HepG2 (cell line): ENCODE data around the gene PHACTR1. TPM values are rescaled to one million over a fixed set of nuclear protein-coding genes. Genes with fewer than 3 reads are reported as not detected.

ENCODE experiments used
- AKNA ChIP-seq: sonication (generic); formaldehyde crosslinking; IDR thresholded peaks from 2 replicates; pipeline ENCODE4 v1.4.0; 2020; ENCODE audit warnings: missing genetic modification reagents, borderline replicate concordance
- KLF13 ChIP-seq: sonication (generic); formaldehyde crosslinking; IDR thresholded peaks from 2 replicates; pipeline ENCODE4 v1.4.0; 2020; ENCODE audit warnings: mild to moderate bottlenecking, missing genetic modification reagents
- MBD4 ChIP-seq: IDR thresholded peaks from 2 replicates; pipeline ENCODE4 v1.6.1; 2012; ENCODE audit warnings: low read length, inconsistent platforms, borderline replicate concordance
- PCBP2 ChIP-seq: fragments of 200-400 bp; formaldehyde crosslinking; optimal IDR thresholded peaks from 2 replicates; pipeline ENCODE3; 2018; ENCODE audit warnings: low read length, low read depth; ENCODE audit not compliant: poor library complexity, severe bottlenecking
- PRDM15 ChIP-seq: sonication (generic); formaldehyde crosslinking; IDR thresholded peaks from 2 replicates; pipeline ENCODE4 v1.4.0; 2020; ENCODE audit warnings: missing genetic modification reagents
- RNF2 ChIP-seq: fragments of 450-650 bp; conservative IDR thresholded peaks from 2 replicates; pipeline ENCODE4 v1.6.1; 2016; ENCODE audit warnings: low read depth
- ZBTB20 ChIP-seq: sonication (generic); formaldehyde crosslinking; IDR thresholded peaks from 2 replicates; pipeline ENCODE4 v1.8.1; 2023; ENCODE audit warnings: missing genetic modification reagents, low read depth, mild to moderate bottlenecking, borderline replicate concordance
- polyA plus RNA-seq, 8 experiments: library from polyadenylated mRNA; depleted of rRNA in 3 of 8; stranded (reverse) in 7 of 8; unstranded in 1 of 8; fragments of >200 nt; fragmentation: Illumina TruSeq in 4 of 8; extraction: Trizol in 4 of 8; gene quantifications; 2 replicates each; pipeline versions ENCODE4 v1.2.1 to v1.2.3, GENCODE V29; 2011 to 2016; ENCODE audit warnings: low read depth in 4 of 8, missing spikeins in 1 of 8, mixed read lengths in 1 of 8; ENCODE audit not compliant: insufficient read depth in 1 of 8
- total RNA-seq, 5 experiments: library from RNA; depleted of rRNA; stranded (reverse); fragments of >200 nt; fragmentation: Illumina TruSeq; extraction: Trizol; gene quantifications; 2 replicates each; pipeline ENCODE4 v1.2.3, GENCODE V29; 2016; ENCODE audit warnings: low read depth in 1 of 5
- TF ChIP-seq, protein P1 (sequence below), 2 experiments: sonication (generic) in 1 of 2; formaldehyde crosslinking in 1 of 2; IDR thresholded peaks; 2 replicates each; pipeline versions ENCODE4 v1.6.1 to v1.9.0; 2014 to 2022; ENCODE audit warnings: antibody characterized with exemption in 1 of 2, borderline replicate concordance in 1 of 2, inconsistent platforms in 1 of 2, low read depth in 1 of 2, missing genetic modification reagents in 1 of 2
- TF ChIP-seq, protein P2 (sequence below): sonication (generic); formaldehyde crosslinking; IDR thresholded peaks from 2 replicates; pipeline ENCODE4 v1.4.0; 2020; ENCODE audit warnings: missing genetic modification reagents
- TF ChIP-seq, protein P3 (sequence below): sonication (generic); formaldehyde crosslinking; IDR thresholded peaks from 2 replicates; pipeline ENCODE4 v1.4.0; 2020; ENCODE audit warnings: mild to moderate bottlenecking, missing genetic modification reagents, borderline replicate concordance

Gene PHACTR1
- total and polyA plus RNA-seq, 2 of the 13 experiments (the other 11 are each of a cell fraction or from before 2014, with no cell fraction given): 0.09 TPM; not detected in 1

DNA sequence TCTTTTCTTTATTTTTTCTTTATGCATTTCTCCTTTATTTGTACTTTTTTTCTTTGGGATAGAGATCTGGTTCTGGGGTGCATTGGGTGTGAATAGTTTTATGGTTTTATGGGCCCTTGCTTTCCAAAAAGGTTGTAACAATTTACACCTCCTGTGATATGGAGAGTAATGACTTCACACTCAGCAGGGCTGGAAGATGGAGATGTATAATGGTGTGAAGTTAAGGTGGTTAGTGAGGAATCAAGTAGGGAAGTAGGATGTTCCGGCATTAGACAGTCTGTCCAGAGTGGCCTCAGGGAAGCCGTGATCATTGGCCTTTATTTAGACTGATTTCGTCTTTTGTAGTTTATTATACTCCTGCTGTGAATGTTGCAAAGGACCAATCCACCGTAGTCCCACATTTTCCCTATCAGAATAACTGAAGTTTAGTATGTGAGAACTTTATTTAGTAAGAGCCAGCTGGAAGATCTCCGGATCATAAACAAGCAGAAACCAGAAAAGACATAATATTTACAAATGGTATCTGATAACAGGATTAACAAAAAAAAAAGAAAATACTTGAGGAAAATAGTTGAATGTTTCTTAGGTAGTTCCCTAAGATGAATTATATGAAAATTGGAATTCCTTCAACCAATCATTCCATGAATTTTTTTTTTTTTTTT lies 356.2 kb downstream of the PHACTR1 start (continued):
- TF ChIP-seq, protein P1, sequence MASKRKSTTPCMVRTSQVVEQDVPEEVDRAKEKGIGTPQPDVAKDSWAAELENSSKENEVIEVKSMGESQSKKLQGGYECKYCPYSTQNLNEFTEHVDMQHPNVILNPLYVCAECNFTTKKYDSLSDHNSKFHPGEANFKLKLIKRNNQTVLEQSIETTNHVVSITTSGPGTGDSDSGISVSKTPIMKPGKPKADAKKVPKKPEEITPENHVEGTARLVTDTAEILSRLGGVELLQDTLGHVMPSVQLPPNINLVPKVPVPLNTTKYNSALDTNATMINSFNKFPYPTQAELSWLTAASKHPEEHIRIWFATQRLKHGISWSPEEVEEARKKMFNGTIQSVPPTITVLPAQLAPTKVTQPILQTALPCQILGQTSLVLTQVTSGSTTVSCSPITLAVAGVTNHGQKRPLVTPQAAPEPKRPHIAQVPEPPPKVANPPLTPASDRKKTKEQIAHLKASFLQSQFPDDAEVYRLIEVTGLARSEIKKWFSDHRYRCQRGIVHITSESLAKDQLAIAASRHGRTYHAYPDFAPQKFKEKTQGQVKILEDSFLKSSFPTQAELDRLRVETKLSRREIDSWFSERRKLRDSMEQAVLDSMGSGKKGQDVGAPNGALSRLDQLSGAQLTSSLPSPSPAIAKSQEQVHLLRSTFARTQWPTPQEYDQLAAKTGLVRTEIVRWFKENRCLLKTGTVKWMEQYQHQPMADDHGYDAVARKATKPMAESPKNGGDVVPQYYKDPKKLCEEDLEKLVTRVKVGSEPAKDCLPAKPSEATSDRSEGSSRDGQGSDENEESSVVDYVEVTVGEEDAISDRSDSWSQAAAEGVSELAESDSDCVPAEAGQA (IDR thresholded peaks at IDR 0.05; ENCODE audit: low read depth): no peak
- TF ChIP-seq, protein P1 (CRISPR knock-in tag; IDR thresholded peaks at IDR 0.05; ENCODE audit: borderline replicate concordance): no peak
- no peak for TF ChIP-seq PCBP2
- no peak for TF ChIP-seq PRDM15 (CRISPR knock-in tag)
- no peak for TF ChIP-seq AKNA (CRISPR knock-in tag)
- no peak for TF ChIP-seq MBD4
- no peak for TF ChIP-seq KLF13 (CRISPR knock-in tag)
- TF ChIP-seq, protein P2, sequence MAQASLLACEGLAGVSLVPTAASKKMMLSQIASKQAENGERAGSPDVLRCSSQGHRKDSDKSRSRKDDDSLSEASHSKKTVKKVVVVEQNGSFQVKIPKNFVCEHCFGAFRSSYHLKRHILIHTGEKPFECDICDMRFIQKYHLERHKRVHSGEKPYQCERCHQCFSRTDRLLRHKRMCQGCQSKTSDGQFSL (CRISPR knock-in tag): no peak
- no peak for TF ChIP-seq RNF2
- TF ChIP-seq ZBTB20: no peak
- TF ChIP-seq, protein P3, sequence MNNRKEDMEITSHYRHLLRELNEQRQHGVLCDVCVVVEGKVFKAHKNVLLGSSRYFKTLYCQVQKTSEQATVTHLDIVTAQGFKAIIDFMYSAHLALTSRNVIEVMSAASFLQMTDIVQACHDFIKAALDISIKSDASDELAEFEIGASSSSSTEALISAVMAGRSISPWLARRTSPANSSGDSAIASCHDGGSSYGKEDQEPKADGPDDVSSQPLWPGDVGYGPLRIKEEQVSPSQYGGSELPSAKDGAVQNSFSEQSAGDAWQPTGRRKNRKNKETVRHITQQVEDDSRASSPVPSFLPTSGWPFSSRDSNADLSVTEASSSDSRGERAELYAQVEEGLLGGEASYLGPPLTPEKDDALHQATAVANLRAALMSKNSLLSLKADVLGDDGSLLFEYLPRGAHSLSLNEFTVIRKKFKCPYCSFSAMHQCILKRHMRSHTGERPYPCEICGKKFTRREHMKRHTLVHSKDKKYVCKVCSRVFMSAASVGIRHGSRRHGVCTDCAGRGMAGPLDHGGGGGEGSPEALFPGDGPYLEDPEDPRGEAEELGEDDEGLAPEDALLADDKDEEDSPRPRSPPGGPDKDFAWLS (CRISPR knock-in tag): no peak
